Measurements from ENCODE around the gene CES2. TPM values are rescaled to one million over a fixed set of nuclear protein-coding genes. Genes with fewer than 3 reads are reported as not detected.

Gene CES2
- total RNA-seq, 4 donors from 2014 or later = 49.7 to 69.4 (median 53.6) TPM

GRCh38 chr16:66958857-66959703 lies 23.8 kb downstream of the CES2 start:
- TF ChIP-seq CTCF (IDR thresholded peaks at IDR 0.05) (no peak), POLR2A (IDR thresholded peaks at IDR 0.05) (no peak)
- intact Hi-C loops (cut with DNase I) = no loop called here
- no peak overlapping the region for H3K27ac ChIP-seq
- DNase-seq = no peak
- no peaks in the 10 kb centered on the region for H3K9me3 ChIP-seq
- H3K4me3 ChIP-seq (replicated peaks in 1 of 3) = no peak overlapping the region
- 75 to 80% methylated on average over 7 of the region's 7 CpGs for WGBS, 2 donors
- H3K36me3 ChIP-seq = no peaks in the 10 kb centered on the region
- no peaks in the 10 kb centered on the region for H3K27me3 ChIP-seq
- no peaks in the 10 kb centered on the region for H3K4me1 ChIP-seq

- intact Hi-C loops (cut with DNase I) = no loop called here
- no peak for DNase-seq
- Histone ChIP-seq H3K4me1 (no peaks in the 10 kb centered on the region), H3K9me3 (no peaks in the 10 kb centered on the region), H3K27ac (no peak overlapping the region), H3K4me3 (replicated peaks in 1 of 3) (no peak overlapping the region), H3K36me3 (no peaks in the 10 kb centered on the region), H3K27me3 (no peaks in the 10 kb centered on the region)
- no peak for TF ChIP-seq POLR2A (IDR thresholded peaks at IDR 0.05)
- 71 to 74% methylated on average over 5 of the region's 5 CpGs for WGBS, 2 donors
Observed at GRCh38 chr16:66959704-66960161, 24.4 kb downstream of the CES2 start.

- Histone ChIP-seq H3K4me3 (replicated peaks in 1 of 3) (no peak overlapping the region), H3K27me3 (no peaks in the 10 kb centered on the region), H3K9me3 (no peaks in the 10 kb centered on the region), H3K27ac (no peak overlapping the region), H3K4me1 (no peaks in the 10 kb centered on the region), H3K36me3 (no peaks in the 10 kb centered on the region)
- no peak for TF ChIP-seq CTCF (IDR thresholded peaks at IDR 0.05)
- no peak for TF ChIP-seq POLR2A (IDR thresholded peaks at IDR 0.05)
- 90% methylated on average over 1 of the region's 1 CpG for WGBS, 2 donors
- intact Hi-C loops (cut with DNase I) = no loop called here
- DNase-seq = no peak
Observed at GRCh38 chr16:66960270-66960669, 25.0 kb downstream of the CES2 start.

- TF ChIP-seq POLR2A (IDR thresholded peaks at IDR 0.05) (no peak), CTCF (IDR thresholded peaks at IDR 0.05) (peak; percentile 33 to 83 (median 66))
Observed at GRCh38 chr16:66961065-66961744, 25.9 kb downstream of the CES2 start, which contains the start of gene CES3. Gene CES3, plus strand, starts transcription at chr16:66961266. Its CDS starts 42 bp downstream, at chr16:66961308.

GRCh38 chr16:66961914-66962313 lies 26.6 kb downstream of the CES2 start:
- Histone ChIP-seq H3K4me3 (replicated peaks in 1 of 3) (no peak overlapping the region), H3K9me3 (no peaks in the 10 kb centered on the region), H3K36me3 (no peaks in the 10 kb centered on the region), H3K27me3 (no peaks in the 10 kb centered on the region), H3K4me1 (no peaks in the 10 kb centered on the region), H3K27ac (no peak overlapping the region)
- no peak for TF ChIP-seq POLR2A (IDR thresholded peaks at IDR 0.05)
- TF ChIP-seq CTCF (IDR thresholded peaks at IDR 0.05) = no peak
- 56 to 66% methylated on average over 5 of the region's 5 CpGs for WGBS, 2 donors
- intact Hi-C loops (cut with DNase I) = no loop called here
- DNase-seq = no peak

More at GRCh38 chr16:66961065-66961744, 25.9 kb downstream of the CES2 start, which contains the start of gene CES3:
- H3K4me1 ChIP-seq = no peaks in the 10 kb centered on the region
- DNase-seq = peak; percentile 76 to 78
- no peaks in the 10 kb centered on the region for H3K36me3 ChIP-seq
- H3K4me3 ChIP-seq (replicated peaks in 1 of 3) = no peak within 1 kb of the TSS
- no peak within 1 kb of the TSS for H3K27ac ChIP-seq
- intact Hi-C loops (cut with DNase I) = no loop called here
- no peaks in the 10 kb centered on the region for H3K27me3 ChIP-seq
- no peaks in the 10 kb centered on the region for H3K9me3 ChIP-seq
- WGBS, 2 donors = 62% methylated on average over 16 of the region's 16 CpGs

All from thyroid gland (tissue), 4 donors.